Ammon's horn (tissue), 1 donor: ENCODE data around the gene SUCLG2.
A peak's percentile ranks its signal among the peaks of the same experiment; 100 is the strongest.

ENCODE experiments used
- DNase-seq: peaks from one replicate; pipeline ENCODE4 v3.0.0-alpha.2; 2016; ENCODE audit warnings: low spot score

Gene SUCLG2

GRCh38 chr3:67654099-67654843 is at the start of gene SUCLG2:
SUCLG2 (minus strand) TSS chr3:67654612; CDS start chr3:67654586, 26 bp downstream.
- DNase-seq: peak; percentile 92

GRCh38 chr3:67700596-67700995 is 46.2 kb upstream of the SUCLG2 start:
- no peak for DNase-seq

GRCh38 chr3:67699882-67700281 is 45.5 kb upstream of the SUCLG2 start:
- DNase-seq: no peak

GRCh38 chr3:67692621-67693020 is 38.2 kb upstream of the SUCLG2 start:
- no peak for DNase-seq

GRCh38 chr3:67691926-67692325 is 37.5 kb upstream of the SUCLG2 start:
- no peak for DNase-seq

GRCh38 chr3:67691207-67691606 is 36.8 kb upstream of the SUCLG2 start:
- DNase-seq: no peak

- no peak for DNase-seq
Observed at GRCh38 chr3:67689806-67690205, 35.4 kb upstream of the SUCLG2 start.

GRCh38 chr3:67688231-67688630 is 33.8 kb upstream of the SUCLG2 start:
- DNase-seq: no peak

- no peak for DNase-seq
Observed at GRCh38 chr3:67686069-67686468, 31.7 kb upstream of the SUCLG2 start.

GRCh38 chr3:67685499-67685898 is 31.1 kb upstream of the SUCLG2 start:
- peak; percentile 12 for DNase-seq

GRCh38 chr3:67684211-67684610 is 29.8 kb upstream of the SUCLG2 start:
- no peak for DNase-seq

- no peak for DNase-seq
Observed at GRCh38 chr3:67683522-67683921, 29.1 kb upstream of the SUCLG2 start.

- DNase-seq: no peak
Observed at GRCh38 chr3:67678665-67679064, 24.3 kb upstream of the SUCLG2 start.

GRCh38 chr3:67674055-67674454 is 19.6 kb upstream of the SUCLG2 start:
- no peak for DNase-seq

- no peak for DNase-seq
Observed at GRCh38 chr3:67662733-67663132, 8.3 kb upstream of the SUCLG2 start.

GRCh38 chr3:67661089-67661488 is 6.7 kb upstream of the SUCLG2 start:
- DNase-seq: no peak

GRCh38 chr3:67657192-67657591 is 2.8 kb upstream of the SUCLG2 start:
- DNase-seq: no peak

- DNase-seq: no peak
Observed at GRCh38 chr3:67656614-67657013, 2.2 kb upstream of the SUCLG2 start.

GRCh38 chr3:67655364-67656121 is 1.1 kb upstream of the SUCLG2 start:
- DNase-seq: peak; percentile 16

GRCh38 chr3:67654844-67655177 is 399 bp upstream of the SUCLG2 start:
- no peak for DNase-seq

- no peak for DNase-seq
Observed at GRCh38 chr3:67653425-67654098, 850 bp downstream of the SUCLG2 start.

- DNase-seq: no peak
Observed at GRCh38 chr3:67650084-67650483, 4.3 kb downstream of the SUCLG2 start.

GRCh38 chr3:67649681-67650080 is 4.7 kb downstream of the SUCLG2 start:
- DNase-seq: no peak
